ENCODE results near the gene PLXNB1.

DNA sequence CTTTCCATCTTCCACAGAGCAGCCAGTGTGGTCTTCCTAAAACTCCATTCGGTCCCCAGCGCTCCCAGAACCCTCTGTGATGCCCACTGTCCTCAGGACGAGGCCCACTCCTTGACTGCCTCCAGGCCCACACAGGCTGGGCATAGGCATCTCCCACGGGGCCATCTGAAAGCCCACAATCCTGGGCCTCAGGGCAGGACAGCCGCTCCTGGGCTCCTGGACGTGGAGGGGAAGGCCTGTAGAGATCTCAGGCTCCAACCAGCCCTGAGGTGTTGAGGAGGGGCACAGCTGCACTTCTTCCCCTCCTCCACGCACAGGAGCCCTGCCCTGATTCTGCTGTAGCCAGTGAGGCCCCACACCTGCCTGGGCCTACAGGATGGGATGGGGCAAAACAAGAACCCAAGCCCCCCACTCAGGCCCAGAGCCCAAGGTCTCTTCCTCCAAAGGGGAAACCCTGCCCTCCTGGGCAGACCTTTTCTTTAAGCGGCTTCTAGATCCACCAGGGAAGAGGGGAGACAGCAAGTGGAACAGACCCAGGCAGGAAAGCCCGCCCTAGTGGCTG, 48.2 kb upstream of the PLXNB1 start:
- TF ChIP-seq POLR2A (IDR thresholded peaks at IDR 0.05; ENCODE audit: insufficient read depth in 1 of 2, low read depth in 2 of 2, low read length in 2 of 2): no peak
- TF ChIP-seq, protein P1, sequence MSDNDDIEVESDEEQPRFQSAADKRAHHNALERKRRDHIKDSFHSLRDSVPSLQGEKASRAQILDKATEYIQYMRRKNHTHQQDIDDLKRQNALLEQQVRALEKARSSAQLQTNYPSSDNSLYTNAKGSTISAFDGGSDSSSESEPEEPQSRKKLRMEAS (IDR thresholded peaks at IDR 0.05): no peak
- TF ChIP-seq ZKSCAN8 (CRISPR knock-in tag; IDR thresholded peaks at IDR 0.05; ENCODE audit: borderline replicate concordance): no peak
- TF ChIP-seq, protein P2, sequence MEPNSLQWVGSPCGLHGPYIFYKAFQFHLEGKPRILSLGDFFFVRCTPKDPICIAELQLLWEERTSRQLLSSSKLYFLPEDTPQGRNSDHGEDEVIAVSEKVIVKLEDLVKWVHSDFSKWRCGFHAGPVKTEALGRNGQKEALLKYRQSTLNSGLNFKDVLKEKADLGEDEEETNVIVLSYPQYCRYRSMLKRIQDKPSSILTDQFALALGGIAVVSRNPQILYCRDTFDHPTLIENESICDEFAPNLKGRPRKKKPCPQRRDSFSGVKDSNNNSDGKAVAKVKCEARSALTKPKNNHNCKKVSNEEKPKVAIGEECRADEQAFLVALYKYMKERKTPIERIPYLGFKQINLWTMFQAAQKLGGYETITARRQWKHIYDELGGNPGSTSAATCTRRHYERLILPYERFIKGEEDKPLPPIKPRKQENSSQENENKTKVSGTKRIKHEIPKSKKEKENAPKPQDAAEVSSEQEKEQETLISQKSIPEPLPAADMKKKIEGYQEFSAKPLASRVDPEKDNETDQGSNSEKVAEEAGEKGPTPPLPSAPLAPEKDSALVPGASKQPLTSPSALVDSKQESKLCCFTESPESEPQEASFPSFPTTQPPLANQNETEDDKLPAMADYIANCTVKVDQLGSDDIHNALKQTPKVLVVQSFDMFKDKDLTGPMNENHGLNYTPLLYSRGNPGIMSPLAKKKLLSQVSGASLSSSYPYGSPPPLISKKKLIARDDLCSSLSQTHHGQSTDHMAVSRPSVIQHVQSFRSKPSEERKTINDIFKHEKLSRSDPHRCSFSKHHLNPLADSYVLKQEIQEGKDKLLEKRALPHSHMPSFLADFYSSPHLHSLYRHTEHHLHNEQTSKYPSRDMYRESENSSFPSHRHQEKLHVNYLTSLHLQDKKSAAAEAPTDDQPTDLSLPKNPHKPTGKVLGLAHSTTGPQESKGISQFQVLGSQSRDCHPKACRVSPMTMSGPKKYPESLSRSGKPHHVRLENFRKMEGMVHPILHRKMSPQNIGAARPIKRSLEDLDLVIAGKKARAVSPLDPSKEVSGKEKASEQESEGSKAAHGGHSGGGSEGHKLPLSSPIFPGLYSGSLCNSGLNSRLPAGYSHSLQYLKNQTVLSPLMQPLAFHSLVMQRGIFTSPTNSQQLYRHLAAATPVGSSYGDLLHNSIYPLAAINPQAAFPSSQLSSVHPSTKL (CRISPR knock-in tag; IDR thresholded peaks at IDR 0.05): no peak
- TF ChIP-seq GTF2F1 (IDR thresholded peaks at IDR 0.05; ENCODE audit: low read length): no peak
- no peak for TF ChIP-seq MBD4 (IDR thresholded peaks at IDR 0.05; ENCODE audit: borderline replicate concordance, low read length)
- TF ChIP-seq, protein P3, sequence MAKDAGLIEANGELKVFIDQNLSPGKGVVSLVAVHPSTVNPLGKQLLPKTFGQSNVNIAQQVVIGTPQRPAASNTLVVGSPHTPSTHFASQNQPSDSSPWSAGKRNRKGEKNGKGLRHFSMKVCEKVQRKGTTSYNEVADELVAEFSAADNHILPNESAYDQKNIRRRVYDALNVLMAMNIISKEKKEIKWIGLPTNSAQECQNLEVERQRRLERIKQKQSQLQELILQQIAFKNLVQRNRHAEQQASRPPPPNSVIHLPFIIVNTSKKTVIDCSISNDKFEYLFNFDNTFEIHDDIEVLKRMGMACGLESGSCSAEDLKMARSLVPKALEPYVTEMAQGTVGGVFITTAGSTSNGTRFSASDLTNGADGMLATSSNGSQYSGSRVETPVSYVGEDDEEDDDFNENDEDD (CRISPR knock-in tag; IDR thresholded peaks at IDR 0.05; ENCODE audit: borderline replicate concordance): no peak
- no peak for TF ChIP-seq PHF5A (CRISPR knock-in tag; IDR thresholded peaks at IDR 0.05; ENCODE audit: low read depth, unreplicated experiment)
- no peak for TF ChIP-seq POLR2AphosphoS5 (IDR thresholded peaks at IDR 0.05; ENCODE audit: low read depth, low read length)
- TF ChIP-seq ZSCAN9 (CRISPR knock-in tag; IDR thresholded peaks at IDR 0.05; ENCODE audit: borderline replicate concordance): no peak
- TF ChIP-seq CBX2 (IDR thresholded peaks at IDR 0.05; ENCODE audit: low read depth, low read length): no peak
- no peak for TF ChIP-seq CBX2 (CRISPR knock-in tag; IDR thresholded peaks at IDR 0.05; ENCODE audit: low read depth)
- no peak for TF ChIP-seq ZNF552 (CRISPR knock-in tag; IDR thresholded peaks at IDR 0.05; ENCODE audit: borderline replicate concordance)

Data from HepG2 (cell line).